A673 (cell line): ENCODE results near the gene PPARA.

ENCODE experiments used
- CTCF ChIP-seq: fragments of 300-800, 200-600 bp; sonication (generic); conservative IDR thresholded peaks from 2 replicates; pipeline ENCODE4 v1.5.1; 2017; ENCODE audit warnings: low read depth, mild to moderate bottlenecking, antibody characterized with exemption, low read length, moderate library complexity, mixed read lengths
- EZH2 ChIP-seq: fragments of 200-600 bp; sonication (generic); IDR thresholded peaks from 2 replicates; pipeline ENCODE4 v1.6.1; 2017; ENCODE audit warnings: borderline replicate concordance, low read depth, mild to moderate bottlenecking, mixed read lengths, antibody characterized with exemption, low read length; ENCODE audit not compliant: poor library complexity, severe bottlenecking

GRCh38 chr22:46171940-46172339, 21.6 kb downstream of the PPARA start:
- TF ChIP-seq CTCF: no peak
- TF ChIP-seq EZH2: no peak
